ACC112 (cell line): ENCODE measurements around the gene BRD1.

Experiments
- H2AFZ ChIP-seq: fragments of 200-600 bp; sonication (generic); one replicate; pipeline ENCODE4 v1.6.0; 2017; ENCODE audit warnings: antibody characterized with exemption, low read length; ENCODE audit not compliant: unreplicated experiment
- H3K27ac ChIP-seq: fragments of 200-600 bp; sonication (generic); 2 replicates; pipeline ENCODE4 v1.5.1; 2014; ENCODE audit warnings: low read depth, mild to moderate bottlenecking, antibody characterized with exemption, low read length, moderate library complexity
- H3K27me3 ChIP-seq: fragments of 200-600 bp; sonication (generic); 2 replicates; pipeline ENCODE4 v1.6.1; 2014; ENCODE audit warnings: mild to moderate bottlenecking, antibody characterized with exemption, low read length, moderate library complexity, mixed read lengths; ENCODE audit not compliant: insufficient read depth
- H3K36me3 ChIP-seq: fragments of 200-600 bp; sonication (generic); 2 replicates; pipeline ENCODE4 v1.6.1; 2016; ENCODE audit warnings: mild to moderate bottlenecking, antibody characterized with exemption, low read length, moderate library complexity, mixed read lengths; ENCODE audit not compliant: insufficient read depth
- H3K4me1 ChIP-seq: fragments of 200-600 bp; sonication (generic); one replicate; pipeline ENCODE4 v1.6.1; 2016; ENCODE audit warnings: low read length, mixed read lengths; ENCODE audit not compliant: insufficient read depth, unreplicated experiment, control insufficient read depth
- H3K4me3 ChIP-seq: fragments of 200-600 bp; sonication (generic); 2 replicates; pipeline ENCODE4 v1.5.1; 2014; ENCODE audit warnings: mild to moderate bottlenecking, low read depth, low read length
- H3K79me2 ChIP-seq: fragments of 200-600 bp; sonication (generic); one replicate; pipeline ENCODE4 v1.6.0; 2016; ENCODE audit warnings: low read length; ENCODE audit not compliant: control insufficient read depth, unreplicated experiment, insufficient read depth

The BRD1 gene

DNA sequence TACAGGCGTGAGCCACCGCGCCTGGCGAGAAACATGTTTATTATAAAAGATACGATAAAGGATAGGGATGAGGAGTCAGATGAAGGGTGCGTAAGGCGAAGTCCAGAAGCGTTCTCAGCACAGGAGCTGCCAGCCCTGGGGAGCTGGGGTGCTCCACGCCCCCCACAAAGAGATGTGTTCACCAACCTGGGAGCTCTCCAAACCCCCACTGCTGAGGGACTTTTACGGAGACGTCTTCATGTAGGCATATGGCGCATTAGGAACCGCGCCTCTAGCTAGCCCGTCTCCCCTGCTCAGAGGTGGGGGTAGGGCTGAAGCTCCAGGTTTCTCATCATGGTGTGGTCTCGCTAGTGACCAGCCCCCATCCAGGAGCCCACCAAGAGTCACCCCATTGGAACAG, 17.6 kb upstream of the BRD1 start:
- Histone ChIP-seq H3K4me1 (no peaks in the 10 kb centered on the region), H2AFZ (no peak overlapping the region), H3K36me3 (no peaks in the 10 kb centered on the region), H3K79me2 (no peaks in the 10 kb centered on the region), H3K4me3 (no peak overlapping the region), H3K27me3 (peaks cover 32% of the 10 kb centered on the region; the same call in 1 of the 2 replicates), H3K27ac (no peak overlapping the region)

GRCh38 chr22:49838771-49839717, 11.4 kb upstream of the BRD1 start:
- no peak overlapping the region for H2AFZ ChIP-seq
- H3K36me3 ChIP-seq: no peaks in the 10 kb centered on the region
- H3K27me3 ChIP-seq: no peaks in the 10 kb centered on the region
- no peaks in the 10 kb centered on the region for H3K4me1 ChIP-seq
- H3K27ac ChIP-seq: no peak overlapping the region
- H3K79me2 ChIP-seq: no peaks in the 10 kb centered on the region
- no peak overlapping the region for H3K4me3 ChIP-seq

DNA sequence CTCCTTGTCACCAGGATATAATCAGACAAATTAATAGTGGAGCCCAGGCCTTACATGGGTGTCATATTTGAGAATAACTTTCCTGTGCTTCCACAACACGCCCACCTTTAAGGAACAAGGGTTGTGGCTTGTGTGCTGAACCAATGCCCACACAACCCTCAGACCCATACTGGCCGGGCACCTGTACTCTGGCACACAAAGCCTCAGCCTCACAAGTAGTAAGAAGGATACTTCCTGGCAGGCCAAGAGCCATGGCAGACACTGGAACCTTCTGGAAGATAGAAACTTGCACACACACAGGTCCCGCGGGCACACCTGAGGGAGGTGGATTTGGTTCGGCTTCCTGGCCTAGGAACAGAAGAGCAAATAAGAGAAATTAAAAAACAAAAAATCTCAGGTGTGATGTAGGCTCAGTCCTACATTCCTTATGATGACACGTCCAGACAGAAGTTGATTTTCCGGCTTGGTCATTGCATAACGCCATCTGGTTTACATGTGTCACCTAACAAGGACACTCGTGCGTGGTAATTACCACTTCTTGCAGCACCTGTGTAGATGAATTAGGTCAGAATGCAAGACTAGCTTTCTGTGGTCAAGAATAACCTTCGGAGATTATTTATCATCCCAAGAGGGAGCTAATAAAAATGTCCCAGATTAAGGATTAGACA, 5.8 kb upstream of the BRD1 start:
- 0 out of 2 replicates have a peak, but pooled peaks cover 3% of the 10 kb centered on the region for H3K36me3 ChIP-seq
- H3K27me3 ChIP-seq: no peaks in the 10 kb centered on the region
- H3K27ac ChIP-seq: no peak overlapping the region
- H3K4me1 ChIP-seq: no peaks in the 10 kb centered on the region
- no peak overlapping the region for H2AFZ ChIP-seq
- no peak overlapping the region for H3K4me3 ChIP-seq
- no peaks in the 10 kb centered on the region for H3K79me2 ChIP-seq

DNA sequence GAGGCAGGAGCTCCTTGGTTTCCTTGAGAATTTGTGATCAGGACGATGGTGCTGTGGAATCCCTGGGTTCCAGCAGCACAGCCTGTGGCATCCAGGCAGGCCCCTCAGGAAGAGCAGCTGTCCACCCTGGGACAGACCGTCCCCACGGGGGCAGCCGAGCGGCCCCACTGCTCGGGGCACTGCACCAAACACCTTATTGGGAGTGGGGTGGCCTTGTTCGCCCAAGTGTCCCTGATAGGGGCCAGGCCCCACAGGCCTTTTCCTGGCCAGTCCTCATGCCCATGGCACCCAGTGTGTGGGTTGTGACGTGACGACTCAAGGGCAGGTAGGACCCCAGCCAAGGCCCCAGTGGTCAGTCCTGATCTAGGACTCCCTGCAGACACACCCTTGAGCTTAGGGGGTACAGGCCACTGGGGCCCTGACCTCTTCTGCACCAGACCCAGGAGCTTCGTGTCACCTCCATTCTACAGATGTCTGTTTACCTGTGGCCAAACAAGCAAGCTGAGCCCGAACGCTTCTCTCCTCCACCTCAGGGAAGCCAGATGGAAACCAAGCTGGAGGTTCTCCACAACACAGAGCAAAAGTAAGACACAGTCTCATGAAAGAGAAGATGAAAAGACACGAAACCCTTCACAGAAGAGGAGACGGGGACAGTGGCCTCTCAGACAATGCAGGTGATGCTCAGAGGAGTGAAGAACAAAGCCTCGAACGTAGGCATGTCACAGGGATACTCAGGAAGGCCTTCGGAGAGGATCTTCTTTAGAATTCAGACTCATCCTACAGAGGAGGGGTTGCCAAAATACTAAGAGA, 1.6 kb upstream of the BRD1 start:
- peaks cover 28% of the 10 kb centered on the region for H3K79me2 ChIP-seq
- no peaks in the 10 kb centered on the region for H3K27me3 ChIP-seq
- no peak overlapping the region for H2AFZ ChIP-seq
- H3K4me3 ChIP-seq: no peak overlapping the region
- H3K27ac ChIP-seq: no peak overlapping the region
- 0 out of 2 replicates have a peak, but pooled peaks cover 3% of the 10 kb centered on the region for H3K36me3 ChIP-seq
- peaks cover 12% of the 10 kb centered on the region for H3K4me1 ChIP-seq

- H3K27me3 ChIP-seq: no peaks in the 10 kb centered on the region
- peaks cover 12% of the 10 kb centered on the region for H3K4me1 ChIP-seq
- no peak overlapping the region for H3K4me3 ChIP-seq
- H2AFZ ChIP-seq: no peak overlapping the region
- peaks cover 35% of the 10 kb centered on the region for H3K79me2 ChIP-seq
- peaks cover 3% of the 10 kb centered on the region; the same call in 1 of the 2 replicates for H3K36me3 ChIP-seq
- no peak overlapping the region for H3K27ac ChIP-seq
Measured at GRCh38 chr22:49828599-49828965, 909 bp upstream of the BRD1 start.

- Histone ChIP-seq H3K4me3 (peak overlapping the region; percentile 83), H3K27ac (peak overlapping the region; percentile 54; the same call in 1 of the 2 replicates), H3K79me2 (peaks cover 46% of the 10 kb centered on the region), H3K4me1 (peaks cover 12% of the 10 kb centered on the region), H3K27me3 (no peaks in the 10 kb centered on the region), H3K36me3 (peaks cover 3% of the 10 kb centered on the region; the same call in 1 of the 2 replicates), H2AFZ (no peak overlapping the region)
Measured at GRCh38 chr22:49827271-49827852, 311 bp downstream of the BRD1 start.

DNA sequence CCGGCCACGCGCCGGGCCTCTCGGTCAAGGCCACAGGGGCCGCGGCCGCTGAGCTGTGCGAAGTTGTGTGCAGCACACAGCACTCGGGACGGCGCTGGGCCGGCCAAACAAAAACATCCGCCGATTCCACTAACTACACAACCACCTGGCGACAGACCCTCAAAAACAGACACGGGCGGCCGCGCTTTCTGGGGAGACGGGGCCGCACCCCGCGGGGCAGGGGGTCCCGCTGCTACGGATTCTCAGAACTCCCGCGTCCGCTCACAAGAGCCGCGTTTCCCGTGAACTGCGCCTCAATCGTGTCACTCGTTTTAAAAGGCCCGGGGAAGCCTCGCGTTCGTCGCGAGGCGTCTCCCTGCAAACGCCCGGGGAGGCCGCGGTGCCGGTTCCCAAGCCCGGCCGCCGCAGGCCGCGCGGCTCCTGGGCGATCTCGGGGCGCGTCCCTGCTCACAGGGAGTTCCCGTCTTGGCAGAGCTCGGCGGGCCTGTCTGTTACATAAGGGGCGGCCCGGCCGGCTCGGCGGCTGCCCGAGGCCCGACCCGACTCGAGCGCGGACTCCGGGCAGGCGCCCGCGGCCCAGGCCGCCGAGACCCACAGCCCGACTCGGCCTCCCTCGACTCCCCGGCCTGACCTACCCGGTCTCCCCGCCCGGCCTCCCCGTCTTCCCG, 936 bp downstream of the BRD1 start:
- H3K79me2 ChIP-seq: peaks cover 50% of the 10 kb centered on the region
- peaks cover 3% of the 10 kb centered on the region; the same call in 1 of the 2 replicates for H3K36me3 ChIP-seq
- H3K27ac ChIP-seq: peak overlapping the region; percentile 54; the same call in 1 of the 2 replicates
- H3K4me1 ChIP-seq: peaks cover 12% of the 10 kb centered on the region
- no peaks in the 10 kb centered on the region for H3K27me3 ChIP-seq
- H3K4me3 ChIP-seq: peak overlapping the region; percentile 83
- H2AFZ ChIP-seq: no peak overlapping the region

DNA sequence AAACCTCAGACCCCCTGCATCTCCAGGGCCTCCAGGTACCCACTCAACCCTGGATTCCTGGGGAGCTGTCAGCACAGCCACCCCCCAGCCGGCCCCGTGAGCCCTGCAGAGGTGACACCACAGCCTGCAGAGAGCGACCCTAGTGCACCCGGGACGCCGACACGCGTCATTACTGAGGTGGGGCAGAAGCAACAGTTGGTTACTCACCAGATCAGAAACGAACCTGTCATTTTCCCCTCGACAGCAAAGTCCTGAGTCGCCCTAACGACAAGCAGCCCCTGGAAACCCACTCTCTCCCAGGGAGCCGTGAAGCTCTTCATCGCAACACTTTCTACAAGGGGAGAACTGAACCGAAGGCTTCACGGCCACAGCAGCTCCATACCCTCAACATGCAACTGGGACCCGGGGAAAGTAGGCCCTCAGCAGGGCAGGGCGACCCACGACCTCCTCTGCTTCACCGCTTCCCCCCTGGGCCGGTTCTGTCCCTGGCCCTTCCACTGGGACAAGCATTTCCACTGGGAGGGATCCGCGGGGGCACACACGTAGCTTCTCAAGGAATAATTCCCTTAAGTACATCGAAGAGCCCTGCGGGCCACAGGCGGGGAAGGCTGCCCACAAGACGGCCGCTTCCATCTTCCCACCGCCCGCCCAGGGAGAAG, 1.6 kb downstream of the BRD1 start:
- Histone ChIP-seq H3K4me3 (peak overlapping the region; percentile 83), H3K36me3 (peaks cover 3% of the 10 kb centered on the region; the same call in 1 of the 2 replicates), H3K79me2 (peaks cover 57% of the 10 kb centered on the region), H3K27ac (peak overlapping the region; percentile 54; the same call in 1 of the 2 replicates), H3K27me3 (no peaks in the 10 kb centered on the region), H2AFZ (no peak overlapping the region), H3K4me1 (peaks cover 12% of the 10 kb centered on the region)

DNA sequence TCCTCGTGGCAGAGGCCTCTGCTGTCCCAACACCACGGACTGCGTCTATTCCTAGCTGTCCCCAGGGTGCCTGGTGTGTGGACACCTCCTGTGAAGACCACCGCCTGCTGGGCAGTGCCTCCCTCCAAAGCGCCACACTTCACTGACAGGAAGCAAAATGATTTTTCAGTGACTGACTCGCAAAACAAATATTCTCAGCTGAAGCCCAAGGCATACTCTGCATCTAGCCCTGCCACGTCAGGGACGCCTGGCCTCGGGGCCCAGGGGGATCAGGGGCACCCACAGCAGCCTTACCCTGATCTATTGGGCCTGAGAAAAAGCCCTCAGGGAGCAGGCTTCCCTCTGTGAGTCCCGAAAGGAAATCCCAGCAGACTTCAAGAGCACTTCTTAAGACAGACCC, 2.2 kb downstream of the BRD1 start:
- H3K27ac ChIP-seq: peak overlapping the region; percentile 45; the same call in 1 of the 2 replicates
- peaks cover 12% of the 10 kb centered on the region for H3K4me1 ChIP-seq
- peaks cover 63% of the 10 kb centered on the region for H3K79me2 ChIP-seq
- no peak overlapping the region for H2AFZ ChIP-seq
- H3K4me3 ChIP-seq: peak overlapping the region; percentile 83
- peaks cover 6% of the 10 kb centered on the region; the same call in 1 of the 2 replicates for H3K36me3 ChIP-seq
- no peaks in the 10 kb centered on the region for H3K27me3 ChIP-seq
